ENCODE results near the gene ATP2C1. TPM values are rescaled to one million over a fixed set of nuclear protein-coding genes. Genes with fewer than 3 reads are reported as not detected.
"Not testable (repeated sequence)": the region's sequence is repeated elsewhere in the genome, so short reads cannot be mapped to it uniquely, and the experiment has no call there.

The ATP2C1 gene
- total and polyA plus RNA-seq, 7 experiments from 2014 or later = 6.6 to 64.9 (median 47.7) TPM

DNA sequence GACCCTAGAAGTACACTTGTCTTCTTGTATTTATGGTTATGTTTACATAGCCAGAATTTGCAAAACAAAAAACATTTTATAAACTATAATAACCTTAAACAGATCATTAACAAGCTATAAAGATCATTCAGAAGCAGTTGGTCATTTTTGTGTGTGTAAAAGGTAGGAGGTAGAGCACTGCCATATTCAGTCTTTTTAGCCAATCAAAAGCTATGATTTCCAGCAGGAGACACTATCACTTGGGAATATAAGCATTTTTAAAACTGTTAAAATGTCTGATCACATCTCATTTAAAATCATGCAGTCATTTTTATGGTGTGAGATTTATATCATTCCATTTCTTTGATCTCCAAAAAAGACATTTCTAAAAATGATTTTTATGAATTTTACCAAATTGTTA, 42.6 kb upstream of the ATP2C1 start:
- Mint-ChIP-seq H3K9me3 (peaks cover 0 to 1% (median 0%) of the 10 kb centered on the region in 11 donors), H3K36me3 (peaks cover 0 to 4% (median 0%) of the 10 kb centered on the region in 5 donors), H3K4me1 (peaks cover 0 to 35% (median 13%) of the 10 kb centered on the region in 7 donors), H3K27ac (no peak overlapping the region), H3K27me3 (peaks cover 5 to 32% (median 20%) of the 10 kb centered on the region in 5 donors), H3K4me3 (no peak overlapping the region)
- peaks cover 0 to 8% of the 10 kb centered on the region in 2 donors for H3K4me1 ChIP-seq (ENCODE audit: control insufficient read depth in 2 of 2, insufficient read depth in 2 of 2, low read length in 2 of 2)
- ChIA-PET CTCF (no interaction called here), POLR2A (no interaction called here)
- H3K4me3 ChIP-seq (ENCODE audit: low read length) = no peak overlapping the region
- no peak overlapping the region for H3K27ac ChIP-seq (ENCODE audit: low read depth, low read length)
- H3K27me3 ChIP-seq (ENCODE audit: control insufficient read depth in 2 of 2, insufficient read depth in 2 of 2, low read length in 2 of 2) = no peaks in the 10 kb centered on the region
- intact Hi-C loops (cut with micrococcal nuclease) = loop anchor here in 1 of 2 donors (2.0 kb wide), 1 partner anchor 176 kb away; the partner anchor contains the start of genes ASTE1 and NEK11
- no peak for DNase-seq
- H3K36me3 ChIP-seq (ENCODE audit: control insufficient read depth in 2 of 3, insufficient read depth in 3 of 3, low read length in 3 of 3) = no peaks in the 10 kb centered on the region
- no peaks in the 10 kb centered on the region for H3K9me3 ChIP-seq (ENCODE audit: control insufficient read depth in 2 of 3, low read length in 3 of 3)
- ATAC-seq = no peak

DNA sequence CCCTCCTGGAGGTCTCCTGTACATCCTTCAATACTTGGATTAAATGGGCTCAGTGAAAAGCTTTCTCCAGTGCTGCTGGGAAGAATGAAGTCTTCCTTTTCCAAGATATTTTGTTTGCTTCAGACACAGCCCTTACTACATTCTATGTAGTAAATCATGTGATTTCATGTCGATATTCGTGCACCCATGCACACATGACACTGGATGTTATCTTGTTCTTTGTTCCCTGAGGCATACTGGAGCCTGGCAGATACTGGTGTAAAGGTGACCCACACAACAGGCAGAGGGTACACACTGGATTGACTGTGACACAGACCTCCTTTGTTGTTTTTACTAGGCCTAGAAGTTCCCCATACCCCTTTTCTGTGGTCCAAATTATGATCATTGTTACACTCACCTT, 40.3 kb upstream of the ATP2C1 start:
- CTCF ChIA-PET = no interaction called here
- POLR2A ChIA-PET = no interaction called here
- Histone ChIP-seq H3K27ac (ENCODE audit: low read depth, low read length) (no peak overlapping the region), H3K4me3 (ENCODE audit: low read length) (no peak overlapping the region), H3K36me3 (ENCODE audit: control insufficient read depth in 2 of 3, insufficient read depth in 3 of 3, low read length in 3 of 3) (no peaks in the 10 kb centered on the region), H3K27me3 (ENCODE audit: control insufficient read depth in 2 of 2, insufficient read depth in 2 of 2, low read length in 2 of 2) (no peaks in the 10 kb centered on the region), H3K9me3 (ENCODE audit: control insufficient read depth in 2 of 3, low read length in 3 of 3) (no peaks in the 10 kb centered on the region), H3K4me1 (ENCODE audit: control insufficient read depth in 2 of 2, insufficient read depth in 2 of 2, low read length in 2 of 2) (peaks cover 0 to 8% of the 10 kb centered on the region in 2 donors)
- no peak overlapping the region for H3K4me3 Mint-ChIP-seq
- peaks cover 0 to 1% (median 0%) of the 10 kb centered on the region in 11 donors for H3K9me3 Mint-ChIP-seq
- DNase-seq (no peak), ATAC-seq (no peak)
- H3K27ac Mint-ChIP-seq = no peak overlapping the region
- H3K4me1 Mint-ChIP-seq = peaks cover 0 to 38% (median 13%) of the 10 kb centered on the region in 7 donors
- intact Hi-C loops (cut with micrococcal nuclease) = no loop called here
- H3K36me3 Mint-ChIP-seq = peaks cover 0 to 4% (median 0%) of the 10 kb centered on the region in 5 donors
- H3K27me3 Mint-ChIP-seq = peaks cover 16 to 46% (median 28%) of the 10 kb centered on the region in 5 donors

DNA sequence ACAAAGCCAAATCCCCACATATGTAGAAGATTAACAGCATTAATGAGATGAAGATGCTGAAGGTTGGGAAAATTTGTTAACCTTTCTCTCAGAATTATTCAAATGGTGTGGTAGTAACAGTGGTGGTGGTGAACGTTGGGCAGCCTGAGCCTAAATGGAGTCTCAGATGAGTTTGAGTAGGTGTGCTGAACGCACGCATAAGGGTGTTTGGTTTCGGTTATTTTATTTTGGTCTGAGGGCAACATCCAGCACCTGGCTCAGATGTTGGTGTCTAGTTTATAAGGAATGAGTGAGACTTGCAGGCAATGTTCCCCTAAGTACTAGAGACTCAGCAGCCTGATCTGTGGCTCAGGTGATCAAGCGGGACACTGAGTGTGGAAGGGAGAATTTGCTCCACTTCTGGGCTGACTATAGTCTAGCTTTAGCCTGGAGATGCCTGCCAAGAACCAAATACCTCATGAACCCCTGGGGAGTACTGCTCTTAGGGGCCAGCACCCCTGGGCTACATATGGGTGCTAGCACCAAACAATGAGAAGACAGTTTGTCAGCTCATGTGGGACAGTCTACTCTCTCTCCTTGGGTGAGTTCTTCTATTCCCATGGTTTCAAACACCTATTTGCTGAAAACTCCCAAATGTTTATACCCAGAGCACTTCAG, 39.5 kb upstream of the ATP2C1 start:
- DNase-seq (no peak), ATAC-seq (no peak)
- H3K4me3 Mint-ChIP-seq = no peak overlapping the region
- H3K27me3 Mint-ChIP-seq = peaks cover 20 to 50% (median 27%) of the 10 kb centered on the region in 5 donors
- Histone ChIP-seq H3K27ac (ENCODE audit: low read depth, low read length) (no peak overlapping the region), H3K4me1 (ENCODE audit: control insufficient read depth in 2 of 2, insufficient read depth in 2 of 2, low read length in 2 of 2) (peaks cover 0 to 8% of the 10 kb centered on the region in 2 donors), H3K27me3 (ENCODE audit: control insufficient read depth in 2 of 2, insufficient read depth in 2 of 2, low read length in 2 of 2) (no peaks in the 10 kb centered on the region), H3K36me3 (ENCODE audit: control insufficient read depth in 2 of 3, insufficient read depth in 3 of 3, low read length in 3 of 3) (no peaks in the 10 kb centered on the region), H3K9me3 (ENCODE audit: control insufficient read depth in 2 of 3, low read length in 3 of 3) (no peaks in the 10 kb centered on the region), H3K4me3 (ENCODE audit: low read length) (no peak overlapping the region)
- H3K36me3 Mint-ChIP-seq = peaks cover 0 to 4% (median 0%) of the 10 kb centered on the region in 5 donors
- H3K4me1 Mint-ChIP-seq = peaks cover 0 to 30% (median 13%) of the 10 kb centered on the region in 7 donors
- POLR2A ChIA-PET = interaction anchor here (0.7 kb wide), 1 partner anchor 59 kb away, joined by 3 read pairs; no protein-coding TSS in a partner anchor
- CTCF ChIA-PET = interaction anchor here (0.7 kb wide), 1 partner anchor 182 kb away, joined by 3 read pairs; no protein-coding TSS in a partner anchor
- H3K27ac Mint-ChIP-seq = no peak overlapping the region
- intact Hi-C loops (cut with micrococcal nuclease) = no loop called here
- H3K9me3 Mint-ChIP-seq = peaks cover 0 to 1% (median 0%) of the 10 kb centered on the region in 11 donors

DNA sequence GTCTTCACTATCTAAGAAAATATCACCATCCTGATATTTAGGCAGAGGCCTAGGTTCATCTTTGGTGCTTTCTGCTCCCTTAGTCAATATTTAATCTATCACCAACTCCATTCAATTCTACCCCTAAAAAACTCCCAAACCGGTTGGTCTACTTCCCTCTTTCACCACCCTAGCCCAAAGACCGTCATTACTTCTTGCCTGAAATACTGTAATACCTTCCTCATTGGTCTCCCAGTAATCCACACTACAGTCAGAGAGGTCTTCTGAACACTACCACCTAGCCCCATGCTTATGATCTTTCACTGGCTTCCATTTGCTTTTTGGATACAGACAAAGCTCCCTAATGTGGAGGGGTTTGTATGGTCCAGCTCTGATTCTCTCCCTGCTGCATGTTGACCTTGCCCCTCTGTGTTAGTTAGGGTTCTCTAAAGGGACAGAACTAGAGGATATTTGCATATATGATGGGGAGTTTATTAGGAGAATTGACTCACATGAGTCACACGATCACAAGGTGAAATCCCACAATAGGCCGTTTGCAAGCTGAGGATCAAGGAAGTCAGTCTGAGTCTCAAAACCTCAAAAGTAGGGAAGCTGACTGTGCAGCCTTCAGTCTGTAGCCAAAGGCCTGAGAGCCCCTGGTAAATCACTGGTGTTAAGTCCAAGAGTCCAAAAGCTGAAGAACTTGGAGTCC, 36.4 kb upstream of the ATP2C1 start:
- no peaks in the 10 kb centered on the region for H3K36me3 ChIP-seq (ENCODE audit: control insufficient read depth in 2 of 3, insufficient read depth in 3 of 3, low read length in 3 of 3)
- ATAC-seq = peak; percentile 57
- DNase-seq = no peak

DNA sequence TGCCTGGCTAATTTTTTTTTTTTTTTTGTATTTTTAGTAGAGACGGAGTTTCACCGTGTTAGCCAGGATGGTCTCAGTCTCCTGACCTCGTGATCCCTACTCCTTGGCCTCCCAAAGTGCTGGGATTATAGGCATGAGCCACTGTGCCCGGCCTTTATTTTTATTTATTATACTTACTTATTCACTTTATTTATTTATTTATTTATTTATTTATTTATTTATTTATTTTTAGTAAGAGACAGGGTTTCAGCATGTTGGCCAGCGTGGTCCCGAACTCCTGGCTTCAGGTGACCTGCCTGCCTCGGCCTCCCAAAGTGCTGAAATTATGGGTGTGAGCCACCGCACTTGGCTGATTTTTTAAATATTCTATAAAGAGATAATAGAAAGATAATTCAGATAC, 31.8 kb upstream of the ATP2C1 start:
- DNase-seq; H3K36me3 ChIP-seq (ENCODE audit: control insufficient read depth in 2 of 3, insufficient read depth in 3 of 3, low read length in 3 of 3); H3K4me1 ChIP-seq (ENCODE audit: control insufficient read depth in 2 of 2, insufficient read depth in 2 of 2, low read length in 2 of 2); H3K9me3 Mint-ChIP-seq; H3K4me3 Mint-ChIP-seq; H3K36me3 Mint-ChIP-seq; H3K4me1 Mint-ChIP-seq; H3K27ac ChIP-seq (ENCODE audit: low read depth, low read length); H3K27ac Mint-ChIP-seq; ATAC-seq; H3K27me3 ChIP-seq (ENCODE audit: control insufficient read depth in 2 of 2, insufficient read depth in 2 of 2, low read length in 2 of 2); intact Hi-C loops (cut with micrococcal nuclease); H3K9me3 ChIP-seq (ENCODE audit: control insufficient read depth in 2 of 3, low read length in 3 of 3); H3K4me3 ChIP-seq (ENCODE audit: low read length); CTCF ChIA-PET; POLR2A ChIA-PET: not testable (repeated sequence)
- peaks cover 19 to 26% (median 22%) of the 10 kb centered on the region in 5 donors for H3K27me3 Mint-ChIP-seq

More for the DNA sequence above, 36.4 kb upstream of the ATP2C1 start:
- intact Hi-C loops (cut with micrococcal nuclease) = no loop called here
- CTCF ChIA-PET = no interaction called here
- Histone ChIP-seq H3K4me1 (ENCODE audit: control insufficient read depth in 2 of 2, insufficient read depth in 2 of 2, low read length in 2 of 2) (no peaks in the 10 kb centered on the region), H3K27ac (ENCODE audit: low read depth, low read length) (no peak overlapping the region), H3K27me3 (ENCODE audit: control insufficient read depth in 2 of 2, insufficient read depth in 2 of 2, low read length in 2 of 2) (no peaks in the 10 kb centered on the region), H3K9me3 (ENCODE audit: control insufficient read depth in 2 of 3, low read length in 3 of 3) (no peaks in the 10 kb centered on the region), H3K4me3 (ENCODE audit: low read length) (no peak overlapping the region)
- Mint-ChIP-seq H3K36me3 (peaks cover 0 to 4% (median 0%) of the 10 kb centered on the region in 5 donors), H3K9me3 (peaks cover 0 to 1% (median 0%) of the 10 kb centered on the region in 11 donors), H3K27ac (no peak overlapping the region), H3K4me1 (peaks cover 0 to 2% (median 0%) of the 10 kb centered on the region in 7 donors), H3K4me3 (no peak overlapping the region), H3K27me3 (peaks cover 24 to 50% (median 30%) of the 10 kb centered on the region in 5 donors)
- POLR2A ChIA-PET = no interaction called here

DNA sequence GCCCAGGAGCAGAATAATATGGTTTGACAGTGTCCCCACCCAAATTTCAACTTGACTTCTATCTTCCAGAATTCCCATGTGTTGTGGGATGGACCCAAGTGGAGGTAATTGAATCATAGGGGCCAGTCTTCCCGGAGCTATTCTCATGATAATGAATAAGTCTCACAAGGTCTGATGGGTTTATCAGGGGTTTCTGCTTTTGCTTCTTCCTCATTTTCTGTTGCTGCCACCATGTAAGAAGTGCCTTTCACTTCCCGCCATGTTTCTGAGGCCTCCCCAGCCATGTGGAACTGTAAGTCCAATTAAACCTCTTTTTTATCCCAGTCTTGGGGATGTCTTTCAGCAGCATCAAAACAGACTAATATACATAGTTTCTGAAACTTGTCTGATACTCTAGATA, 28.4 kb upstream of the ATP2C1 start:
- H3K27ac Mint-ChIP-seq = no peak overlapping the region
- CTCF ChIA-PET = no interaction called here
- H3K36me3 Mint-ChIP-seq = peaks cover 0 to 4% (median 0%) of the 10 kb centered on the region in 5 donors
- H3K4me3 Mint-ChIP-seq = no peak overlapping the region
- no peak overlapping the region for H3K4me3 ChIP-seq (ENCODE audit: low read length)
- POLR2A ChIA-PET = no interaction called here
- no peaks in the 10 kb centered on the region for H3K27me3 ChIP-seq (ENCODE audit: control insufficient read depth in 2 of 2, insufficient read depth in 2 of 2, low read length in 2 of 2)
- H3K4me1 Mint-ChIP-seq = no peaks in the 10 kb centered on the region
- intact Hi-C loops (cut with micrococcal nuclease) = no loop called here
- ATAC-seq (no peak), DNase-seq (no peak)
- H3K9me3 Mint-ChIP-seq = peaks cover 0 to 10% (median 0%) of the 10 kb centered on the region in 11 donors
- H3K27ac ChIP-seq (ENCODE audit: low read depth, low read length) = no peak overlapping the region
- H3K9me3 ChIP-seq (ENCODE audit: control insufficient read depth in 2 of 3, low read length in 3 of 3) = no peaks in the 10 kb centered on the region
- H3K4me1 ChIP-seq (ENCODE audit: control insufficient read depth in 2 of 2, insufficient read depth in 2 of 2, low read length in 2 of 2) = no peaks in the 10 kb centered on the region
- peaks cover 4 to 10% (median 8%) of the 10 kb centered on the region in 5 donors for H3K27me3 Mint-ChIP-seq
- no peaks in the 10 kb centered on the region for H3K36me3 ChIP-seq (ENCODE audit: control insufficient read depth in 2 of 3, insufficient read depth in 3 of 3, low read length in 3 of 3)
